ENCODE data around the gene CHST15. TPM values are rescaled to one million over a fixed set of nuclear protein-coding genes. Genes with fewer than 3 reads are reported as not detected.

The CHST15 gene
- total RNA-seq, 1 donor, result 23.9 TPM

DNA sequence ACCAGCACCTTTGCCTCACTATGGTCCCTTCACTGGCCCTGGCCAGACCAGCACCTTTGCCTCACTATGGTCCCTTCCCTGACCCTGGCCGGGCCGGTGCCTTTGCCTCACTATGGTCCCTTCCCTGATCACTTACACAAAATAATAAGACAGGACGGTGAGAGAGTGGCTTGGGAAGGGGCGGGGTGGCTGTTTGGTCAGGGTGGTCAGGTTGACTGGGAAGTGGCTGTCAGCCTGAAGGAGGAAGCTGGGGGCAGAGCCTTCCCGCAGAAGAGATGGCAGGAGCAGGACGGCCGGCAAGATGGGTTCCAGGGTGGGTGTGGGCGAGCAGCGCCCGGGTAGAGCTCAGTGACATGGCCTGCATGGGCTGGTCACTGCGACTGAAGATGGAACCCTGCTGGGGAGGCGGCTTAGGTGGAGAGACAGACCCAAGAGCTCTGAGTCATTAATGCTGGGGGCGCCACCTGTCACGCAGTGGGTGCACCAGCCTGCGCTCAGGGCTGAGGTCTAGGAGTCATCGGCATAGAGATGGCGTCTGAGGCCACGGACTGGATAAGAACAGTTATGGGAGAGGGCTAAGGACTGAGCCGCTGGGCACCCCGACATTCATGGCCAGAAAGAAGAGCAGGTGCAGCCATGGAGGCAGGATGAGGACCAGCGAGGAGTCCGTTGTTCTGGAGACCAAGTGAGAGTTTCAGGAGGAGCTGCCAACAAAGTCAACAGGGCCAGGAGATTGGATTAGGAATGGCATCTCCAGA lies 91.8 kb downstream of the CHST15 start:
- Histone ChIP-seq H3K9me3 (ENCODE audit: low read depth, low read length) (no peaks in the 10 kb centered on the region), H3K27me3 (ENCODE audit: insufficient read depth, low read length) (no peaks in the 10 kb centered on the region), H3K4me1 (ENCODE audit: insufficient read depth, low read length) (peaks cover 48% of the 10 kb centered on the region), H3K4me3 (ENCODE audit: low read length) (no peak overlapping the region)

DNA sequence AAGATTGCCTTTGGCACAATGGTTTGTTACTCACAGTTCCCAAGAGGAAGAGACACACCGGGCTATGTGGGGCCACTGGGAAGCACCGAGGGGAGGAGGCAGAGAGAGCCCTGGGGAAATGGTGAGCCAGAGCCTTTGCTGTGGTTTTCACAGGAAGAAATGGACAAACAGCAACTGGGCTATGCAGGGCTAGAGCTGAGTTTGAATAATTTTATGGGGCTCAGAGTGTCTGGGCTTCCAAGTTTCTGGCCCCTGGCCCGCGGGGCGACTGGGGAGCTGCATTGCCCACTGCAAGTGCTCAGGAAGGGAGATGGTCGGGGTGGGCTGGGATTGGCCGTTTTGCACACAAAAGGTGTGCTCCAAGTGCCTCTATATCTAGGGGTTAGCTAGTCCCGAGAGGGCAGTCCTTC lies 92.6 kb downstream of the CHST15 start:
- Histone ChIP-seq H3K4me3 (ENCODE audit: low read length) (no peak overlapping the region), H3K9me3 (ENCODE audit: low read depth, low read length) (no peaks in the 10 kb centered on the region), H3K27me3 (ENCODE audit: insufficient read depth, low read length) (no peaks in the 10 kb centered on the region), H3K4me1 (ENCODE audit: insufficient read depth, low read length) (peaks cover 56% of the 10 kb centered on the region)

DNA sequence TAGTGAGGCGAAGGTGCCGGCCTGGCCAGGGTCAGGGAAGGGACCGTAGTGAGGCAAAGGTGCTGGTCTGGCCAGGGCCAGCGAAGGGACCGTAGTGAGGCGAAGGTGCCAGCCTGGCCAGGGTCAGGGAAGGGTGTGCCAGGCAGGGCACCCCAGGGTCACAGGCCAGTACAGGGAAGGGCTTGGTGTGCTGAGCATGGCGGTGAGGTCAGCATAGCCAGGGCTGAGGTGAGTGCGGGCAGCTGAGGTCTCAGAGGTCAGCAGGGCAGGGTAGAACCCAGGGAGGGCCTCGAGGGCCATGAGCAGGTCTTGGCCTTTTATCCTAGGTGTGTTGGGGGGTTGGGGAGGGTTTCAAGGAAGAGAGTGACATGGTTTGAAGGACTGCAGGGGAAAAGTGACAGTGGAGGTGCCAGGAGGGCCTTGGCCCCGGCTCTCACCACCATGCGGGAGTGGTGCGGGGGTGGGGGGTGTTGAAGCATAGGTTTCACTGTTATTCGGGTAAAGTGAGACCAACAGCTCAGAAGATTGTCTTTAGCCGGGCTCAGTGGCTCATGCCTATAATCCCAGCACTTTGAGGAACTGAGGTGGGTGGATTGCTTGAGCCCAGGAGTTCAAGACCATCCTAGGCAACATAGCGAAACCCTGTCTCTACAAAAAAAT lies 93.3 kb downstream of the CHST15 start:
- Histone ChIP-seq H3K27me3 (ENCODE audit: insufficient read depth, low read length) (no peaks in the 10 kb centered on the region), H3K4me1 (ENCODE audit: insufficient read depth, low read length) (peaks cover 63% of the 10 kb centered on the region), H3K9me3 (ENCODE audit: low read depth, low read length) (no peaks in the 10 kb centered on the region), H3K4me3 (ENCODE audit: low read length) (no peak overlapping the region)

DNA sequence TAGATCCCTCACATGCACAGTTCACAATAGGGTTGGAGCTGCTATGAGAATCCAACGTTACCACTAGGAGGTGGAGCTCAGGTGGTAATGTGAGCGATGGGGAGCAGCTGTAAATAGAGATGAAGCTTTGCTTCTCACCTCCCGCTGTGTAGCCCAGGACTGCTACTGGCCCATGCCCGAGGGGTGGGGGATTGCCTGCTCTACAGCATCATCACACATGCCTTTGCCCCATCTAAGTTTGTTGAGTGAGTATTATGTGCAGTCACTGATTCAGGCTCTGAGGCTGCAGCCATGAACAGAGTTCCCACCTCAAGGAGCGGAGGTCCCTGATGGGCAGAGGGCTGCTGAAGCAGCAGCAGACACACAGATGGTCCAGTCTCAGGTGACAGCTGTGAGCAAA lies 94.1 kb downstream of the CHST15 start:
- Histone ChIP-seq H3K9me3 (ENCODE audit: low read depth, low read length) (no peaks in the 10 kb centered on the region), H3K4me3 (ENCODE audit: low read length) (no peak overlapping the region), H3K4me1 (ENCODE audit: insufficient read depth, low read length) (peaks cover 71% of the 10 kb centered on the region)

DNA sequence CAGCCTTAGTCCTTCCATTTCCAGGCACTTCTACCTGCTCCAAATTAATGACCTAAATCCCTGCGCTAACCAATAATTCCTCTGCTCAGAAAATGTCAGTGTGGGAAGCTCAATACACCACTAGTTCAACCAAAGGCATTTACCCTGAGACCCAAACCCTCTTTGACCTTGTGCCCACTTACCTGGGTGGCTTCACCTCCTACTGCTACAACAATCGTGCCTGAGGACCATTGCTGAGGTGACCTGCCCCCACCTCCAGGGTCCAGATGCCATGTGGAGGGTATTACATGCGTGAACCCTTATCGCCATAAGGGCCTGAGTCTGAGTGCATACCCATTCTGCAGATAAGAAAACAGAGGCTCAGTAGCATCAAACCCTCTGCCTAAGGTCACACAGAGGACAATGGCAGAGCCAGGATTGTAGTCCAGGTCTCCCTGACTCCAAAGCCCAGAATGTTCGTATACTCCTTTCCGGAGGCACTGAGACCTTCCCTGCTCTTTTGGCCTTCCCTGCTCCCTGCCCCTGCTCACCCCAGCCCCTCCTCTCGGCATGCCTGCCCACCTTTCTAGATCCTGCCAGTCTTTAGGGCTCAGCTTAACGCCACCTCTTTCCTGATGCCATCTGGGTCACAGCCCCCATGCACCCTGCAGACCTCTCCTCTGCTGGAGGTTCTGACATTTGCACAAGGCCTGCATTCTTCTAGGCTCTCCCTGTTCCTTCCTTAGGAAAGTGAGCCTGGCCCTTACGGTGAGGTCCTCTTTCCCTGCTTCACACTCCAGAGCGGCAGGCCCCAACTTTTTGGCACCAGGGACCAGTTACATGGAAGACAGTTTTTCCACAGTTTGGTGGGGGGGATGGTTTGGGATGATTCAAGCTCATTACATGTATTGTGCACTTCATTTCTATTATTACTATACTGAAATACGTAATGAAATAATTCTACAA lies 94.9 kb downstream of the CHST15 start:
- H3K27me3 ChIP-seq (ENCODE audit: insufficient read depth, low read length), result peaks cover 11% of the 10 kb centered on the region
- H3K9me3 ChIP-seq (ENCODE audit: low read depth, low read length), result no peaks in the 10 kb centered on the region
- peaks cover 72% of the 10 kb centered on the region for H3K4me1 ChIP-seq (ENCODE audit: insufficient read depth, low read length)
- H3K4me3 ChIP-seq (ENCODE audit: low read length), result no peak overlapping the region

More for the DNA sequence above, 94.1 kb downstream of the CHST15 start:
- H3K27me3 ChIP-seq (ENCODE audit: insufficient read depth, low read length), result peaks cover 3% of the 10 kb centered on the region

DNA sequence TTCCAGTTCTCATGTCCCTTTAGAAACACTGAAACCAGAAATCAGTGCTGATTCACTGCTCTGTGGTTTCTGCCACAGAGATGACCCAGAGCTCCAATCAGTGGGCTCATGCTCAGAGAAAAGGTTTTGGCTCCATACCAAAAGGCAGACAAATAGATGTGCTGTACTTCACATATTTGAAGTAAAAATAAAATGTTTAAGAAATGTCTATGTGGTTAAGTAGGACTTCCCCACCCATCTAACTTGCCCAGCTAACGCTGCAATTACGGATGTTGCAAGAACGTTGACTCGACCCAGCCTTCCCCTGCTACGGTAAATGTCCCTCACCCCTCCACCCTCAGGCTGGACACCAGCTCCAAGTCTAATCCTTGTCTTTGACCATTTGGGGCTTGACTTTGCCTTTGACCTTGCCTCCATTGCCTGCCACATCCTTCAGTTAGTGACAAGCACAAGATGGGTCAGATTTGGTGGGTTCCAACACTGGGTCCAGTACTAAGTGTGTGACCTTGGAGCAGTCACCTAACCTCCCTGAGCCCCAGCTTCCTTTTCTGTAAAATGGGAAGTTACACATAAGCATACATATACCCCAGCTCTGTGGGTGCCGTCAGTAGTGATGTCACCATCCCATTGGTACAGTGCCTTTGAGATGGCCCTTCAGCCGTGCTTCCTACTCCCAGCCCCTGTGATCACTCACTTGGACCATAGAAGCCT lies 95.8 kb downstream of the CHST15 start:
- no peak overlapping the region for H3K4me3 ChIP-seq (ENCODE audit: low read length)
- peaks cover 15% of the 10 kb centered on the region for H3K27me3 ChIP-seq (ENCODE audit: insufficient read depth, low read length)
- peaks cover 72% of the 10 kb centered on the region for H3K4me1 ChIP-seq (ENCODE audit: insufficient read depth, low read length)
- no peaks in the 10 kb centered on the region for H3K9me3 ChIP-seq (ENCODE audit: low read depth, low read length)

DNA sequence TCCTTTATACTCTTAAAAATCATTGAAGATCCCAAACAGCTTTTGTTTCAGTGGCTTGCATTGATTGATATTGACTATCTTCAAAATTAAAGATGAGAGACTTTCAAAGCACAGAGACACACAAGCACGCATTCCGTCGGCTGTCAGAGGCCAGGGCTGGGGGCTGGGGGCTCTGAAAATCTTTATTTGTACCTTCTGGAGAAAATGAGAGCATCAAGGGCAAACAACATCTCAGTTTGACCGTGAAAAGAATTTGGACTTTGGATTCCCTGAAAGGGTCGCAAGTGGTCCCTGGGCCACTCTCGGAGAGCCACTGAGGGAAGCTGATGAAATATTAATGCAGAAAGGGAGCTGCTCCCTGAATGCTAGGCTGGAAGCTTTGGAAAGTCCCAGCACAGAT lies 96.4 kb downstream of the CHST15 start:
- H3K9me3 ChIP-seq (ENCODE audit: low read depth, low read length), result no peaks in the 10 kb centered on the region
- peaks cover 19% of the 10 kb centered on the region for H3K27me3 ChIP-seq (ENCODE audit: insufficient read depth, low read length)
- H3K4me1 ChIP-seq (ENCODE audit: insufficient read depth, low read length), result peaks cover 72% of the 10 kb centered on the region
- no peak overlapping the region for H3K4me3 ChIP-seq (ENCODE audit: low read length)

DNA sequence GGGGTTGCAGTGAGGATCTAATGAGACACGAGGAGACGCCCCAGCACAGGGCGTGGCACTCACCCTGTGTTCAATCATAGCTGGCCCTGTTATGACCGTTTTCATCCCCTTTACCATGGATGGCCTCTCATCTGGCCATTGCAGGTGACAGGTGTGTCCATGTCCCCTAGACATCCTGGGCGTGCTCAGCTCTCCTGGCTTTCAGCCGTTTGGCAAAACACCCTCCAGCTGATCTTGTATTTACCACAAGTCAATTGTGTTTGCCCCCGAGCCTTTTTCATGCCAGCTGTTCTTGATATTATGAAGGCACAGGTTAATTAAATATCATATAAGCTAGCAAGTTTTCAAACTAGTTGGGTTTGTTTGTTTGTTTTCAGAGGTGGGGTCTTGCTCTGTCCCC lies 97.1 kb downstream of the CHST15 start:
- H3K9me3 ChIP-seq (ENCODE audit: low read depth, low read length), result no peaks in the 10 kb centered on the region
- peaks cover 66% of the 10 kb centered on the region for H3K4me1 ChIP-seq (ENCODE audit: insufficient read depth, low read length)
- peaks cover 21% of the 10 kb centered on the region for H3K27me3 ChIP-seq (ENCODE audit: insufficient read depth, low read length)

DNA sequence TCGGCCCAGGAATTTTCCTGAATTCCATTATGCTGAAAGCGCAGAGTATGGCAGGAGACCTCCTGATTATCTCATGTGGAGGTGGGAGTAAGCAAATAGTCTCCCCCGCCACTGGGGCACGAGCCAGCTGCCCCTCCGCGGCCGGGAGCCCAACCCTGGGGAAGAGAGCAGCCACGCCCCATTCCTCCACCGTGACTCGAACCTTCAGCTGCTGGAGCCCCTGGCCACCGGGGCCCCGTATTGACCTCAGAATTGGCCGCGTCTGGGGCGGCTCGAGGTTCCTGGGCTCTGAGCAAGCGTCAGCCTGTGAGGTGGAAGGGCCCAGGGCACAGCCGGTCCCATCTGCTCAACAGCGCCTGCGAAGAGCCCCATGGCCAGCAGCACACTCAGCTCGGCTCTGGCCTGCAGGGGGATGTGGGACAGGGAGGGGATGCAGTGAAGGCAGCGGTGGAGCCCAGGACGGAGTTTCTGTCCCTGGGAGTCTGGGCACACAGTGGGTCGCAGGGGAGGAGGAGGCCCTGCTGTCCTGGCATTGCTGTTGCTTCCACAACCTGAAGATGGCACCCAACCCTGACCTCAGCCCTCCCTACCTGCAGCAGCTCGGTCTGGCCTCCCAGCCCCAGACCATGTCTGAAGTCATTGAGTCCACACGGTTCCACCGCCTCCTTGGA lies 97.8 kb downstream of the CHST15 start:
- no peaks in the 10 kb centered on the region for H3K9me3 ChIP-seq (ENCODE audit: low read depth, low read length)
- peaks cover 28% of the 10 kb centered on the region for H3K27me3 ChIP-seq (ENCODE audit: insufficient read depth, low read length)
- peaks cover 59% of the 10 kb centered on the region for H3K4me1 ChIP-seq (ENCODE audit: insufficient read depth, low read length)
- no peak overlapping the region for H3K4me3 ChIP-seq (ENCODE audit: low read length)

More for the DNA sequence above, 97.1 kb downstream of the CHST15 start:
- H3K4me3 ChIP-seq (ENCODE audit: low read length), result no peak overlapping the region

DNA sequence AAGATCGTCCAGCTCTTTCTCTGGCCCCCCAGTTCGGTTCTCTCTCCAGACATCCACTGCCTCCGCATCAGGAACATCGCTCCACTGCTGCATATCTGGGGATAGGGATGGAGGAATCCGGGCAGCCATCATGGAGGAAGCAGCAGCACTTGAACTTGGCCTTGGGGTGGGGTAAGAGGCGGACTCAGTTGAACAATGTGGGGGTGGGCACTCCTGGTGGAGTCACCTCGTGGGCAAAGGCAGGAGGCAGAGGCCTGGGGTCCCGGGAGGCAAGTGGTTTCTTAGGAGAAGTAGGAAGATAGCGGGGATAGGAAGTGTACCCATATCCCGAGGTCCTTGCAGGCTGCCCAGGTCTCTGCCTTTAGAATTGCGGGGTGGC lies 98.3 kb downstream of the CHST15 start:
- Histone ChIP-seq H3K9me3 (ENCODE audit: low read depth, low read length) (no peaks in the 10 kb centered on the region), H3K27me3 (ENCODE audit: insufficient read depth, low read length) (peaks cover 33% of the 10 kb centered on the region), H3K4me3 (ENCODE audit: low read length) (no peak overlapping the region), H3K4me1 (ENCODE audit: insufficient read depth, low read length) (peaks cover 54% of the 10 kb centered on the region)

DNA sequence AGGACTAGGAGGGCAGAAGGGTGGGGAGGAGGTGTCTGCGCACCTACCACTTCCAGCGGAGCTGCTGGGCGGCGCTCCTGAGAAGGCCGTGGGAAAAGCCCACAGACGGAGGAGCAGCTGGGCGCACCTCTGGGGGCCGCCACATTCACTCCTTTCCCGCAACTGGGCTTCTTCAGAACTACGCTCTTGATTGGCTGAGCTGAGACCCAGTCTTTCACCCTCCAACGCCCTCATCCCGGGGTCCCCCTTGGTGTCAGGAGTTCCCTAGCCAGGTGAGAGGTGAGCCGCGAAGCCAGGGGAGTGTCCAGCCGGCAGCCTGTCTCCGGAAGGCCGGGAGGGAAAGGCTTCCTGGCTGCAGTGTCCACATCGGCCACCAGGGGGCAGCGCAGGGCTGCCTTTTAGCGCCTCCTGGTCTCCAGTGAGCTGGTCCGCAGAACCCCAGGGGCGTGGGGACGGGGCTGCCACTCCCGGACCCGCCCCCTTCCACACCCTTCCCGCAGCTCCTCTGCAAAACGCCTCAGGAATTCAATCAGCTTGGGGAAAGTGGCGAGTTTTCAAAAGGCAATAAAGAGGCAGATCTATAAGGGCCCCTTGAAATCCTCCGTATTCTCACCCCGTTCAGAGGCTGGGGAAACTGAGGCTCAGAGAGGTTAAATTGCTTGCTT lies 98.8 kb downstream of the CHST15 start:
- H3K4me1 ChIP-seq (ENCODE audit: insufficient read depth, low read length), result peaks cover 53% of the 10 kb centered on the region
- no peaks in the 10 kb centered on the region for H3K9me3 ChIP-seq (ENCODE audit: low read depth, low read length)
- peaks cover 38% of the 10 kb centered on the region for H3K27me3 ChIP-seq (ENCODE audit: insufficient read depth, low read length)
- no peak overlapping the region for H3K4me3 ChIP-seq (ENCODE audit: low read length)

DNA sequence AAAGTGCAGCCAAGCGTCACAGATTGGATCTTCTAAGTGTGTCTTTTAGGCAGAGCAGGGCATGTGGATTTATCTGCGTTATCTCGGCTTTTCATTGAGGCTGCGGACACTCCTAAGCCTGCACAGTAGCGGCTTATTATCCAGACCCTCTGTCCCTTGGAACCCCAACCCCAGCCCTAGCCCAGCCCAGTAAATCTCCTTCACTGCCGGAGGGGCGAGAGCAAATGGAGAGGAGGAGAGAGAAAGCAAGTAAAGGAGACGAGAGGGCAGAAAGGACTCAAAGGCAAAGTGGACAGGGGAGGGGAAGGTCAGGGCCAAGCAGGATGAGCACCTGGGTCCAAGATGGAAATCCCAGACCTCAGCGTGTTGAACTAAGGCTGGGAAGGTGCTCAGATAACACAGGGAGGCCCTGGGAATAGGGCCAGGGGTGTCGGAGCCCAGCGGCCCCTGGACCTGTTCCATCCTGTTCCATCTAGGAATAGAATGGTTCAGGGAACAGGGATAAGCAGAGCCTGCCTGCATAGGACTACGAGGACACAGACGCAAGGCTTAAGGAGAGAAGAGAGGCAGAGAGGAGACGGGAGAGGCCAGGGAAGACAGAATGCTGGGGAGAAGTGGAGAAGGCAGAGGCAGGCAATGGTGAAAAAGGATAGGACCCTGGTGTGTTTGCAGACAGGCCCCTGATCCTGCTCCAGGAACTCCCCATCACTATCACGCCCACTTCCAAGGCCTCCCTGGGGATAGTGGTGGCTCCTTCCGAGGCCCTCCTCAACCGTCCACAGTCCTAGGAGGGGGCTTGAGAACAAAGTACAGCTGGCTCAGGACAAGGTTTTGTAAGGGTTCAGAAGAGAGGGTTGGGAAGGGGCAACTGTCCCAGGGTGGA lies 99.6 kb downstream of the CHST15 start:
- Histone ChIP-seq H3K4me3 (ENCODE audit: low read length) (no peak overlapping the region), H3K4me1 (ENCODE audit: insufficient read depth, low read length) (peaks cover 45% of the 10 kb centered on the region), H3K9me3 (ENCODE audit: low read depth, low read length) (no peaks in the 10 kb centered on the region), H3K27me3 (ENCODE audit: insufficient read depth, low read length) (peaks cover 44% of the 10 kb centered on the region)

Data from mononuclear cell (primary cell).